Chondrocyte (in vitro differentiated cells): ENCODE results near the gene ZNF473. TPM values are rescaled to one million over a fixed set of nuclear protein-coding genes. Genes with fewer than 3 reads are reported as not detected.

Experiments used
- DNase-seq: peaks from one replicate; pipeline ENCODE4 v3.0.0; 2021; ENCODE audit warnings: mixed read lengths, low spot score
- H3K27ac Mint-ChIP-seq: one replicate; pipeline ENCODE4 v1.8.0; 2021; ENCODE audit warnings: mild to moderate bottlenecking, moderate library complexity, mixed read lengths; ENCODE audit not compliant: unreplicated experiment
- H3K27me3 Mint-ChIP-seq: 2 replicates; pipeline ENCODE4 v1.8.0; 2021; ENCODE audit warnings: low read depth, mixed read lengths
- H3K36me3 Mint-ChIP-seq: 2 replicates; pipeline ENCODE4 v1.8.0; 2021; ENCODE audit warnings: low read depth, mixed read lengths
- H3K4me1 Mint-ChIP-seq: 2 replicates; pipeline ENCODE4 v1.8.0; 2021; ENCODE audit warnings: low read depth, mild to moderate bottlenecking, mixed read lengths
- H3K4me3 Mint-ChIP-seq: one replicate; pipeline ENCODE4 v1.8.0; 2021; ENCODE audit warnings: mild to moderate bottlenecking, moderate library complexity, mixed read lengths; ENCODE audit not compliant: unreplicated experiment
- H3K9me3 Mint-ChIP-seq: 2 replicates; pipeline ENCODE4 v1.8.0; 2021; ENCODE audit warnings: low read depth, mixed read lengths
- long read RNA-seq: library from polyadenylated mRNA; stranded (forward); transcript quantifications from one replicate; pipeline ENCODE4 v2.0.0, GENCODE V29; 2021
- total RNA-seq: library from RNA; stranded (reverse); gene quantifications from 3 replicates; pipeline ENCODE4 v1.2.1, GENCODE V29; 2021
- TF ChIP-seq, protein P1 (sequence below): fragments of 200-600 bp; sonication (generic); IDR thresholded peaks from 2 replicates; pipeline ENCODE4 v1.5.0; 2021; ENCODE audit warnings: antibody characterized with exemption, mild to moderate bottlenecking, moderate library complexity

Gene ZNF473
- total RNA-seq: 7.0 to 7.3 TPM (median 7.0 TPM) in 3 replicates
- long read RNA-seq, full-length matches to known transcripts: 12 of 13 reads
- long read RNA-seq, partial matches to known transcripts: 0 of 13 reads
- long read RNA-seq, other reads (novel, unspliced or antisense): 1 of 13 reads

DNA sequence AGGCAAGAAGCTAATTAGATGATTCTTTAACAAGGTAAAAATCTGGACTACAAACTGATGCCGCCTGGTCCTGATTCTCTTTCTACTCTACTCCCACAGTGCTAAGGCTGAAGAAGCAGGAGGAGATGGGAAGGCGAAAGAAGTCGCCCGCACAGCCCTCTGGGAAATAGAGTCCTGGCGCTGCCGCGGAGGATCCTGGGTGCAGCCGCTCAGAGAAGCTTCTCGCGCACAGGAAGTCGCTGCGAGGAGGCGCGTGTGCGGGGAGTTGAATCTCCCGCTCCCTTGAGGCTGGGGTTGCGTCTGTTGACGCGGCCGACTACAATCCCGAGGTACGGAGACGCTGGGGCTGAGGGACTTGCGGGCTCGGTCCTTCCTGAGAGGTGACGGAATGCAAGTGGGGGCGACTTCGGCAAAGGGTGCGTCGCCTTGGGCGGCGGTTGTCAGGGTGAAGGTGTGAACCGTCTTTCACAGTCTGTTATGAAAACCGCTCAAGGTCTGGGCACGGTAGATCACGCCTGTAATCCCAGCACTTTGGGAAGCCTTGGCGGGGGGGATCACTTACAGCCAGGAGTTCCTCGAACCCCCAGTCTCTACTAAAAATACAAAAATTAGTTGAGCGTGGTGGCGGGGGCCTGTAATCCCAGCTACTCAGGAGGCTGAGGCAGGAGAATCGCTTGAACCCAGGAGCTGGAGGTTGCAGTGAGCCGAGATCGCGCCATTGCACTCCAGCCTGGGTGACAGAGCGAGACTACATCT is at the start of gene ZNF473:
Gene ZNF473 (plus strand): TSS at position 212 of the 756 bp plus-strand sequence. CDS start 5,078 bp downstream, outside the sequence.
- Mint-ChIP-seq H3K27me3 (no peaks in the 10 kb centered on the region), H3K9me3 (no peaks in the 10 kb centered on the region), H3K36me3 (no peaks in the 10 kb centered on the region), H3K4me3 (peak within 1 kb of the TSS; percentile 96), H3K4me1 (peaks cover 29% of the 10 kb centered on the region), H3K27ac (peak within 1 kb of the TSS; percentile 97)
- DNase-seq: peak; percentile 97
- TF ChIP-seq, protein P1, sequence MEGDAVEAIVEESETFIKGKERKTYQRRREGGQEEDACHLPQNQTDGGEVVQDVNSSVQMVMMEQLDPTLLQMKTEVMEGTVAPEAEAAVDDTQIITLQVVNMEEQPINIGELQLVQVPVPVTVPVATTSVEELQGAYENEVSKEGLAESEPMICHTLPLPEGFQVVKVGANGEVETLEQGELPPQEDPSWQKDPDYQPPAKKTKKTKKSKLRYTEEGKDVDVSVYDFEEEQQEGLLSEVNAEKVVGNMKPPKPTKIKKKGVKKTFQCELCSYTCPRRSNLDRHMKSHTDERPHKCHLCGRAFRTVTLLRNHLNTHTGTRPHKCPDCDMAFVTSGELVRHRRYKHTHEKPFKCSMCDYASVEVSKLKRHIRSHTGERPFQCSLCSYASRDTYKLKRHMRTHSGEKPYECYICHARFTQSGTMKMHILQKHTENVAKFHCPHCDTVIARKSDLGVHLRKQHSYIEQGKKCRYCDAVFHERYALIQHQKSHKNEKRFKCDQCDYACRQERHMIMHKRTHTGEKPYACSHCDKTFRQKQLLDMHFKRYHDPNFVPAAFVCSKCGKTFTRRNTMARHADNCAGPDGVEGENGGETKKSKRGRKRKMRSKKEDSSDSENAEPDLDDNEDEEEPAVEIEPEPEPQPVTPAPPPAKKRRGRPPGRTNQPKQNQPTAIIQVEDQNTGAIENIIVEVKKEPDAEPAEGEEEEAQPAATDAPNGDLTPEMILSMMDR: no peak

DNA sequence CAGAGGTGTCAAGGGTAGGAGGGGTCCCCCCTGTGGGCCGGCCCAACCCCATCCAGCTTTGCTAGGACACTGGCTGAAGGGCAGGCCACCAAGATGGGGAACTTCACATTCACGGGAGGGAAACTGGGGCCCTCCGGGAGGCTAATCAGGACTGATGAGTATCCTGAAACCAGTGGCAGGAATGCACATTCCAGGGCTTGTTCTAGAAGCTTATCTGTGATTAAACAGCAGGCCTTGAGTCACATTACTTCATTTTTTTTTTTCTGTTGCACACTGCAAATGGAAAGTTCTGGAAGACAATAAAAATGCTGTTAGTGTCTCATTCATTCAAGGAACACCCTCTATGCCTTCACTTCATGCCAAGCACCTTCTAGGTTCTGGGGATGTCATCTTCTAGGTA is 49.3 kb upstream of the ZNF473 start:
- Mint-ChIP-seq H3K9me3 (no peaks in the 10 kb centered on the region), H3K4me3 (no peak overlapping the region), H3K36me3 (peaks cover 6% of the 10 kb centered on the region), H3K4me1 (no peaks in the 10 kb centered on the region), H3K27me3 (peaks cover 11% of the 10 kb centered on the region), H3K27ac (no peak overlapping the region)
- no peak for DNase-seq
- TF ChIP-seq, protein P1: no peak

DNA sequence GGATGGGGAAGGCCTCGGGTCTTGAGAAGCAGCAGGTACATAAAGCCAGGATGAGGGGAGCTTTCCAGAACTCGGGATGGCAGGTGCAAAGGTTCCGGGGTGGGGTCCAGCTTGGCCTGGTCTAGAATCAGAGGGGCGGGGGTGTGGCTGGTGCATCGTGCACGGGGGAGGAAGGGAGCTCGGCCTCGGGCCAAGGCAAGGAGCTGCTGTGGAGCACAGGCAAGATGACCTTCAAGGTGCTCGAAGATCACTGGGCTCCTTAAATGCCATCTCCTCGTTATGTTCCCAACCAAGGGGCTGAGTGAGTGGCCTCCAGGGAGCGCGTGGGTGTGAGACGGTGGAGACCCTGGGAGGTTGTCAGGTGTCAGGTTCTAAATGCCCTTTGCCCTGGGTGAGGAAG is 48.7 kb upstream of the ZNF473 start:
- Mint-ChIP-seq H3K27me3 (peaks cover 11% of the 10 kb centered on the region), H3K4me3 (no peak overlapping the region), H3K36me3 (peaks cover 7% of the 10 kb centered on the region), H3K27ac (no peak overlapping the region), H3K4me1 (no peaks in the 10 kb centered on the region), H3K9me3 (no peaks in the 10 kb centered on the region)
- TF ChIP-seq, protein P1: no peak
- no peak for DNase-seq

DNA sequence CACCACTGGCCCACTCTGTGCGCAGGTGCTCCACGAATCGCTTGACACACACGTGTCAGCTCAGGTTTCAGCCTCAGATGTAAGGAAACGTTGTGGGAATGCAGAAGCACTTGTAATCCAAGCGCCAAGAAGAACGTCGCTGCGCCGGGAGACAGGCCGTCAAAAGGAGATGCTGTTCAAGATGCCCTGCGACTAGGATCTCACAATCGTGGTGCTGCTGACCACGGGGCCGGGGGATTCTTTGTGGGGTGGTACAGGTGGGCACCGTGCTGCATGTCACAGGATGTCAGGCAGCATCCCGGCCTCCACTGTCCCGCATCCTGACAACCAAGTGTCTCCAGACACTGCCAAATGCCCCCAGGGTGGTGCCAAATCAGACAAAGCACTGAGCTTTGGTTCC is 47.9 kb upstream of the ZNF473 start:
- no peaks in the 10 kb centered on the region for H3K4me1 Mint-ChIP-seq
- no peak overlapping the region for H3K27ac Mint-ChIP-seq
- TF ChIP-seq, protein P1: no peak
- H3K36me3 Mint-ChIP-seq: peaks cover 8% of the 10 kb centered on the region
- H3K4me3 Mint-ChIP-seq: no peak overlapping the region
- H3K27me3 Mint-ChIP-seq: peaks cover 9% of the 10 kb centered on the region
- H3K9me3 Mint-ChIP-seq: no peaks in the 10 kb centered on the region
- DNase-seq: no peak

DNA sequence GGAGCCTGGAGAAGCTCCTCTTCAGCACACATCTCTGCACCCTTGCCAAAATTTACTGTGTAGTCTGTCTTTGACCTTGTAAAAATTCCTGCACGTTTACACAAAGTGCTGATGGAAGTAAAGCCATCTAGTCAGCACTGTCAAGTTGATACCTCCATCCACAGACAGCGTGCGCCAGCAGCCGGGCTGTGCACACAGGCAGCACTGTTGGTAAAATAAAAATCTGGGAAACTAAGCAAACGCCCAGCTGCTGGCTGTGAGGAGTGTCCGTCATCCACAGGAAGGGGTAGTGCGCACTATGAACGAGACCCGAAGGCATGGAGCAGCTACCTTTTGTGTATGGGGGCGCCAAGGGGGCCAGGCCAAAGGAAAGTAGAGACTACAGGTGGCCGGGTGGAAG is 47.5 kb upstream of the ZNF473 start:
- no peak for DNase-seq
- no peak overlapping the region for H3K27ac Mint-ChIP-seq
- no peaks in the 10 kb centered on the region for H3K4me1 Mint-ChIP-seq
- no peaks in the 10 kb centered on the region for H3K9me3 Mint-ChIP-seq
- no peak overlapping the region for H3K4me3 Mint-ChIP-seq
- H3K36me3 Mint-ChIP-seq: peaks cover 8% of the 10 kb centered on the region
- TF ChIP-seq, protein P1: no peak
- peaks cover 6% of the 10 kb centered on the region for H3K27me3 Mint-ChIP-seq
